GM21786 (cell line): ENCODE measurements around the gene NAA15.
A peak's percentile ranks its signal among the peaks of the same experiment; 100 is the strongest.
"Not testable (repeated sequence)": the region's sequence is repeated elsewhere in the genome, so short reads cannot be mapped to it uniquely, and the experiment has no call there.

ENCODE experiments used
- ATAC-seq: cut with Tn5 transposase; IDR thresholded peaks from one replicate; pipeline ENCODE4 v1.9.1; 2021; ENCODE audit not compliant: unreplicated experiment

Gene NAA15

GRCh38 chr4:139301113-139301820 lies at the start of gene NAA15:
TSS of gene NAA15 (plus strand) at chr4:139301505. CDS start at chr4:139301778, 273 bp downstream.
- peak; percentile 79 for ATAC-seq

- no peak for ATAC-seq
These were observed 48.3 kb upstream of the NAA15 start for GRCh38 chr4:139253046-139253445.

GRCh38 chr4:139253713-139254112 lies 47.6 kb upstream of the NAA15 start:
- ATAC-seq: no peak

GRCh38 chr4:139255581-139255980 lies 45.7 kb upstream of the NAA15 start:
- not testable (repeated sequence) for ATAC-seq

- no peak for ATAC-seq
These were observed 45.0 kb upstream of the NAA15 start for GRCh38 chr4:139256349-139256748.

- ATAC-seq: no peak
These were observed 35.7 kb upstream of the NAA15 start for GRCh38 chr4:139265654-139266053.

- no peak for ATAC-seq
These were observed 35.1 kb upstream of the NAA15 start for GRCh38 chr4:139266208-139266582.

GRCh38 chr4:139266583-139267257 lies 34.6 kb upstream of the NAA15 start:
- peak; percentile 95 for ATAC-seq

GRCh38 chr4:139267301-139267700 lies 34.0 kb upstream of the NAA15 start:
- ATAC-seq: no peak

GRCh38 chr4:139273835-139274234 lies 27.5 kb upstream of the NAA15 start:
- ATAC-seq: no peak

- ATAC-seq: no peak
These were observed 26.5 kb upstream of the NAA15 start for GRCh38 chr4:139274790-139275189.

GRCh38 chr4:139275281-139275735 lies 26.0 kb upstream of the NAA15 start:
- ATAC-seq: no peak

- ATAC-seq: no peak
These were observed 22.8 kb upstream of the NAA15 start for GRCh38 chr4:139278485-139278884.

GRCh38 chr4:139278912-139279759 lies 22.2 kb upstream of the NAA15 start:
- no peak for ATAC-seq

- no peak for ATAC-seq
These were observed 21.3 kb upstream of the NAA15 start, which contains the start of gene MGARP for GRCh38 chr4:139279760-139280620. TSS of gene MGARP (minus strand) at chr4:139280225. CDS start at chr4:139280158, 67 bp downstream.

GRCh38 chr4:139282065-139282720 lies 19.1 kb upstream of the NAA15 start:
- ATAC-seq: no peak

GRCh38 chr4:139282721-139283075 lies 18.6 kb upstream of the NAA15 start:
- ATAC-seq: no peak

- no peak for ATAC-seq
These were observed 15.1 kb upstream of the NAA15 start for GRCh38 chr4:139286186-139286698.

GRCh38 chr4:139295206-139295941 lies 5.9 kb upstream of the NAA15 start:
- ATAC-seq: peak; percentile 90
